Neural progenitor cell (in vitro differentiated cells): ENCODE measurements around the gene NANOGP8.

Experiments used
- CTCF ChIP-seq: fragments of 200-600 bp; sonication (generic); IDR thresholded peaks from 2 replicates; pipeline ENCODE4 v1.5.1; 2017; ENCODE audit warnings: antibody characterized with exemption, mild to moderate bottlenecking
- EZH2 ChIP-seq: fragments of 200-600 bp; sonication (generic); IDR thresholded peaks from 2 replicates; pipeline ENCODE4 v1.6.1; 2017; ENCODE audit warnings: antibody characterized with exemption, mild to moderate bottlenecking, moderate library complexity
- EZH2phosphoT487 ChIP-seq: fragments of 200-600 bp; sonication (generic); IDR thresholded peaks from 2 replicates; pipeline ENCODE4 v1.6.1; 2017; ENCODE audit warnings: antibody characterized with exemption

GRCh38 chr15:35117543-35118265 is 32.6 kb upstream of the NANOGP8 start:
- TF ChIP-seq CTCF = no peak
- no peak for TF ChIP-seq EZH2
- no peak for TF ChIP-seq EZH2phosphoT487
